Right forelimb (tissue), 1 donor: ENCODE results near the gene HACE1.
"Not testable (repeated sequence)": the region's sequence is repeated elsewhere in the genome, so short reads cannot be mapped to it uniquely, and the experiment has no call there.

Experiments used
- DNase-seq: peaks from one replicate; pipeline ENCODE4 v3.0.0-alpha.2; 2018

The HACE1 gene

DNA sequence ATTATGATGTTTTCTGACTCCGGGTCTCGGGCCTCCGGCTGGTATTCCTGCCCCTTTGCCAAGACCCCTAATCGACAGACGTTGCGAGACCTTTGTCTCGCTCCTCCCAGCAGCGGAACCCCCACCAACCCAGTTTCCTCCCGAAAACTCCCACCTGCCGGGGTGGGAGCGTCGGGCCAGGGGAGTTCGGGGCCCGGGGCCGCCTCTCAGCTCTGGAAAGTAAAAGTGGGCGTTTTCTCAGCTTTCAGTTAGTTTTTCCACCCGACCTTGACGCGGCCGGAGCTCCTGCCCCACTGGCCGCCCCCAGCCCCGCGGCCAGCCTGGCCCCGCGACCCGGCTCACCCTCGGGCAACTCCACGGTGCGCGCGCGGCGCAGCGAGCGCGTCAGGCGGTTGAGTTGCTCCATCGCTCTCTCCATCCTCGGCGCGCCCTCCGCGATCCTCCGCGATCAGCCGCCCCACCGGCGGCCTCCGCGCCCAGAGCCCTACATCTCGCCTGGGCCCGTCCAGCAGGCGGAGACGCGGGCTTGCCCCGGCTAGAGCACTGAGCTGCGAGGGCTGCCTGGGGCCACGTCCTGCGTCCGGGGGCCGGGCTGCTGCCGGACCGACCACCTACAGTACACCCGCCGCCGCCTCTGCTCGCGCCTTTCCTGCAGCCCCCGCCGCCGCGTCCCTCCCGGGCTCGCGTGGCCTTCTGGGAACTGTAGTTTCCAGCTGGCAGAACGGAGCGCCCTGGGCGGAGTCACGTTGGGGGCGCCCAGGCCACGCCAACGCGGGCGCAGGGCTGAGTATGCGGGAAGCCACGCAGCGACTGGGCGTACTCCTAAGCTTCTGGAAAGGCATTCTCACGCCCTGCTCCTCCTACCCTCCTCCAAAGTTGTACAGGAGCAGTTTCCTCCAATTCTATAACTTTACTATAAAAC, at the start of gene HACE1:
HACE1 (minus strand) TSS at position 695 of the 922 bp plus-strand sequence; CDS start at position 418, 277 bp downstream.
- peak; percentile 94 for DNase-seq

DNA sequence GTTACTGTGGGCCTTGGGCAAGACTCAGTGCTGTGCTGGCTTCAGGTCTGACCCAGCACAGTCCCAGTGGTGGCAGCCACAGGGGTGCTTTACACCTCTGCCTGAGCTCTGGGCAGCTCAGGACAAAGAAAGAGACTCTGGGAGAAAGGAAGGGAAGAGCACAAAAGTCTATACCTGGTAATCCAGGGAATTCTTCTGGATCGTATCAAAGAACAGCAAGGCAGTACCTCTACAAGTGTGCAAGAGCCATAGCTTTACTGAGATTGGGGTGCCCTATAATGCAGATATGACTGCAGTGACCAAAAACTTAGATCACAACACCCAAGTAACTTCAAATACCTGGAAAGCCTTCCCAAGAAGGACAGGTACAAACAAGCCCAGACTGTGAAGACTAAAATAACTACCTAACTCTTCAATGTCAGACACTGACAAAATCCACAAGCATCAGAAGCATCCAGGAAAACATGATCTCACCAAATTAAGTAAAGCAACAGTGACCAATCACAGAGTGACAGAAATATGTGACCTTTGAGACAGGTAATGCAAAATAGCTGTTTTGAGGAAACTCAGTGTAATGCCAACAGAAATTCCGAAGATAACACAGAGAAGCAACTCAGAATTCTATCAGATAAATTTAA, 49.3 kb upstream of the HACE1 start:
- DNase-seq, result no peak

DNA sequence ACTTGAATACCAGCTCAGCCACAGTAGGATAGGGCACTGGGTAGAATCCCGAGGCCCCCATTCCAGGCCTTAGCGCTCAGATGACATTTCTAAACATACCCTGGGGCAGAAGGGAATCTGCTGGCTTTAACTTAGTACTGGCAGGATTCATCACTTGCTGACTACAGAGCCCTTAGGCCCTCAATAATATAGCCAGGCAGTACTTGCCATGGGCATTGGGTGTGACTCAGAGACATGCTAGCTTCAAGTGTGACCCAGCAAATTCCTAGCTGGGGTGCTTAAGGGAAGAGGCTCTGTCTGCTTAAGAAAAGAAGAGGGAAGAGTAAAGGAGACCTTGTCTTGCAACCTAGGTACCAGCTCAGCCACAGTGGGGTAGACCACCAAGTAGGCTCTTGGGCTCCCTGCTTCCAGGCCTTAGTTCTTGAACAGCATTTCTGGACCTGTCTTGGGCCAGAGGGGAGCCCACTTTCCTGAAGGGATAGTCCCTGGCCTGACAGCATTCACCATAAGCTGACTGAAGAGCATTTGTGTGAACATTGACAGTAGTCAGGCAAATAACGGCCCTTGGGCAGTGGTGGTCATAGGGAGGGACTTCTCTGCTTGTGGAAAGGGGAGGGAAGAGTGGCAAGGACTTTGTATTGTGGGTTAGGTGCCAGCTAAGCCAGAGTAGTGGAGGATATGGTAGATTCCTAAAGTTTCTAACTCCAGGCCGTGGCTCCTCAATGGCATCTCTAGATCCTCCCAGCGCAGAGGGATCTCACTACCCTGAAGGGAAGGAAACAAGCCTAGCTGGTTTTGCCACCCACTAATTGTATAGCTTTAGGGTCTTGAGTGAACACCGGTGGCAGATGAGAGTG, 48.5 kb upstream of the HACE1 start:
- no peak for DNase-seq

- not testable (repeated sequence) for DNase-seq
Measured at GRCh38 chr6:104898893-104899292, 39.2 kb upstream of the HACE1 start.

DNA sequence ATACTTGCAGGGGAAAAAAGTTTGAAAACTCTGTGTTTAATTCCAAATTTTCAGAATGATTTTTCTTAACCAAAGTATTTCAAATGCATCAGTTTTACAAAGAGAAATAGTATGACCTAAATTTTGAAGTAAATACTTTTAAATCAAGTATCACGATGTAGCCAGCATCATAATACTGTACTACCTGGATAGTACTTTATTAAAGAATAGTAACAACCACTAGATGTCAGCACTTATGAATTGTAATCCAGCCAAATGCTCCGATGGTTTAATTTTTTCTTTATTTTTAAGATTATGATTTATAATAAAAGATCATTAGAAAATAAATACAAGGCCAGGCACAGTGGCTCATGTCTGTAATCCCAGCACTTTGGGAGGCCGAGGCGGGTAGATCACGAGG, 37.2 kb upstream of the HACE1 start:
- no peak for DNase-seq

DNA sequence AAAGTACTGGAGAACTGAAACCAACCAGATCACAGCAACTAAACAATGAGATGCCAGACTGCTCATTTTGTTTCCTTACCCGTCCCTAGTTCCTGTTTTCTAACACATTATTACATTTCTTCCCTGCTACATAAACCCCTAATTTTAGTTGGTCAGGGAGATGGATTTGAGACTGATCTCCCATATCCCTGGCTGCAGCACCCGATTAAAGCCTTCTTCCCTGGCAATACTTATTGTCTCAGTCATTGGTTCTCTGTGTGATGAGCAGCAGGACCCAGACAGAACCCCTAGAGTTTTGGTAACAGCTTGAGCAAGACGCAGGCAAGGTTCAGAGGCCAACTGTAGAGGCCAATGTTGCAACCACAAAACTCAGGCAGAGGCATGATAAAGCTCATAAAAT, 28.3 kb upstream of the HACE1 start:
- DNase-seq, result no peak

DNA sequence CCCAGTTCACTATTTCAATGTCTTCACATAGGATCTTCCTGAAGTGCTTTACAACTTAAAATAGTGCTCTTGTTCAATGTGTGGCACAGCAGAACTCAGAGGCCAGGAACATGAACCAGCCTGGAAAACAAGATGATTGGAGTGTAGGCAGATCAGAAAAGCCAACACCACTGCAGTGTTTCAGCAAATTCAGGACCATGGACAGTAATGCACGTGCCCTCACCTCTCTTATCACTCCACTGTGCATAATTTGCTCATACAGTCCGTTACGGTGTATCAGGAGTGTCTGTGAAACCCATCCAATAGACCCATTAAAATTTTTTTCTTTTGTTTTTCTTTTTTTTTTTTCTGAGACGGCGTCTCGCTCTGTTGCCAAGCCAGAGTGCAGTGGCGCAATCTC, 27.6 kb upstream of the HACE1 start:
- peak; percentile 51 for DNase-seq

- DNase-seq, result no peak
Measured at GRCh38 chr6:104885518-104886043, 25.9 kb upstream of the HACE1 start.

GRCh38 chr6:104884867-104885517, 25.3 kb upstream of the HACE1 start:
- DNase-seq, result no peak

- DNase-seq, result no peak
Measured at GRCh38 chr6:104881964-104882668, 22.4 kb upstream of the HACE1 start.

DNA sequence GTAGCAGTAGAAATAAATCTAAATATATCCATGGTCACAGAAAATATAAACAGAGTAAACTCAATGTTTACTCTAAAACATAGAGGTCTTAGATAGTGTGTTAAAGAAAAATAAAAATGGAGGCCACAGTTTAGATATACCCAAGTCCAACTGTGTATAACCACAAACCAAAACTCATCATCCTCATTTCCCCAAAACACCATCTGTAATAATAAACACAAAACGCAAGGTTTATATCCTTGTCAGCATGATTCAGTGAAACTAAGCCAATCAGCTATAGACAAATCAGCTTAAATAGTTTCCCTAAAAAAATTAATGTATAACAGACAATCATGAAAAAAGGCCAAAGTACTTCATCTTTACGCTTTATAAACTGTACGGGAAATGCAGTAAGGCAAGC, 2.7 kb upstream of the HACE1 start:
- no peak for DNase-seq

GRCh38 chr6:104860221-104860620, 502 bp upstream of the HACE1 start:
- no peak for DNase-seq

DNA sequence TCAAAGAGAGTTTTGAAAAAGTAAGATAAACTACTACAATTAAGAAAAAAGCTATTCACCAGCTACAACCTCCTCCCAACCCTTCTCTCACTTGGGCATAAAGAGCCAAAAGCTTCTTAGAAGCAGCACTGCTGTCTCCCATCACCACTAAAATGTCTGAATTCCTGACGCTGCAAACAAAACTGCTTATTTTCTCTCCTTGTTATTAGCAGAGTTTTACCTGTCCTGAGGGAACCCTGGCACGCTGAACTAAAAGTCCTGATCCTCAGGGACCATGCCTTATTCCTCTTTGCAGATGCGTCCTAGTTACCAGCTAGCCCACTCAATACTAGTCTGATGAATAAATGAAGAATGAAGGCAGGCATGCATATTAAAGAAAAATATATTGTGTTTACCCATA, 1.1 kb downstream of the HACE1 start:
- DNase-seq, result no peak

DNA sequence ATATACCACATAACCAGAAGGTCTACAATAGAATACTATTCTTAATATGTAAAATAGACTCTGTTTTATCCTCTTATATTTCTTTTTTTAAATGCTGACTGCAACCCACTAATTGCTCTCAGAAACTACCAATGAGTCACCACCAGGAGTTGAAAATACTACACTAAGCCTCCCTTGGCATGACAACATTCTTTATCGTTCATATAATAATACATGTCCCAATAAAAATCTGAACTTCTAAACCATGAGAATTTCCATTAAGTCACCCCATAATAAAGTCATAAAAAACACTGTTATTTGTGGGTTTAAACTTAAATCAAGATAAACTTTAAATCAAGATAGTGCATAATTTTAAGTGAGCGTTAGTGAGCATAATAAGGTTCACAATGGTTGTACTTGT, 4.2 kb downstream of the HACE1 start:
- no peak for DNase-seq

DNA sequence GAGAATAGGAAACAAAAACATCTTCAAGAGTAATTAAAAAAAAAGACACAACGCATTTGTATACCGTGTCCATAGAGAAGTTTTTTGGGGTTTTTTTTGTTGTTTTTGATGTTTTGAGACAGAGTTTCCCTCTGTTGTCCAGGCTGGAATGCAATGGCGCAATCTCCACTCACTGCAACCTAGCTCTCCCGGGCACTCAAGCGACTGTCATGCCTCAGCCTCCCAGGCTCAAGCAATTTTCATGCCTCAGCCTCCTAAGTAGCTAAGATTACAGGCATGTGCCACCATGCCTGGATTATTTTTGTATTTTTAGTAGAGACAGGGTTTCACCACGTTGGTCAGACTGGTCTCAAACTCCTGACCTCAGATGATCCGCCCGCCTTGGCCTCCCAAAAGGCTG, 12.0 kb downstream of the HACE1 start:
- DNase-seq, result not testable (repeated sequence)

DNA sequence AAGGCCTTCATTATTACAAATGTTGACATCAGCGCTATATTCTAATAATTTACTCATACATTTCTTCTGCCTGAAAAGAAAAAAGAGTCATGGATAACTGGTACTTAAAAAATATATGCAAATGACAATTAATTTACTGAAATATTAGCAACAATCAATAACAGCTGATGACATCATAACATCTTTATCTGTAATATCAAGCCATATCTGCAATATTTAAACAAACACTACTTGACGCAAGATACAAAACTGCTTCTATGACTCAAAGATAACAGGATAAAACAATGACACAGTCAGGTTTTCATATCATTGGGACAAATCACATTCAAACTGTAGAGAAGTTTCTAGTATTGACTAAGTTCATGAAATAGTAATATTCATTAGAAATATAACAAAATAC, 16.5 kb downstream of the HACE1 start:
- no peak for DNase-seq

DNA sequence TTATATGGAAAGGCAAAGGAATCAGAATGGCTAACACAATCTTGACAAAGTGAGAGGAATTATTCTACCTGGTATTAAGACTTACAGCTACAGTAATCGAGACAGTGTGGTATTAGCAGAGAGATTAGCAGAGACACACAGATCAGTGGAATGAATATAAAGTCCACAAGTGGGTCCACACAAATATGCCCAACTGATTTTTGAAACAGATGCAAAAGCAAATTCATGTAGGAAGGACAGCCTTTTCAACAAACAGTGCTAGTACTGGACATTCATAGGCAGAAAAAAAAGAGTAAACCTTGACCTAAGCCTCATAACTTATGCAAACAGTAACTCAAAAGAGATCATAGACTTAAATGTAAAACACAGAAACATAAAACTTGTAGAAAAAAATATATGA, 22.6 kb downstream of the HACE1 start:
- DNase-seq, result no peak

- DNase-seq, result not testable (repeated sequence)
Measured at GRCh38 chr6:104836479-104837020, 23.2 kb downstream of the HACE1 start.

- DNase-seq, result no peak
Measured at GRCh38 chr6:104835782-104836181, 23.9 kb downstream of the HACE1 start.

GRCh38 chr6:104829183-104829958, 30.3 kb downstream of the HACE1 start:
- DNase-seq, result no peak

DNA sequence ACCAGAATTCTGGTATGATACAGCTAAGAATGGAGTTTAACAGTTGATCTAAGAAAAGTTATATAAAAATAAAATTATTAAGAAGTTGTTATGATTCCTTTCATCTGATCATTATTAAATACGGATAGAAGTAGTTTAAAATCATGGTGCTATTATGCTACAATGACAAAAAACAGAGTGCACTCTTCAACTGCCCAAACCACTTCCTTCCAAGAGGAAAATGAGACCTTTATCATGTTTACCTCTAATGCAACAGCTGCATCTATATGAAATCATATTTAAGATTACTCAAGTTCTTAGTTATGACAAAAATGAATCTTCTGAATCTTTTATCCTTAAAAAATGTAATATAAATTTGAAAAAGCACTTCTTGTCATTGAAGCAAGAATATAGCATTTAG, 31.2 kb downstream of the HACE1 start:
- DNase-seq, result no peak
